Natural killer cell (primary cell): Measurements from ENCODE around the gene PPP2CA. TPM values are rescaled to one million over a fixed set of nuclear protein-coding genes. Genes with fewer than 3 reads are reported as not detected.
A peak's percentile ranks its signal among the peaks of the same experiment; 100 is the strongest.

Source experiments
- ATAC-seq, 3 donors: fragments of 150-1000 bp in 2 of 3; fragments of 200-7000 bp in 1 of 3; cut with Tn5 transposase; 1 replicate in 1 of 3; 2 replicates in 2 of 3; pipeline ENCODE4 v1.10.0; 2021; ENCODE audit warnings: mild to moderate bottlenecking in 2 of 3, moderate library complexity in 2 of 3
- DNase-seq, 2 donors: peaks; one replicate each; pipeline versions ENCODE4 v3.0.0 to v3.0.0-alpha.2; 2013 to 2021; ENCODE audit warnings: mixed read lengths in 1 of 2
- H3K27ac ChIP-seq: one replicate; pipeline ENCODE4 v1.5.1; 2013; ENCODE audit warnings: mild to moderate bottlenecking, low read length
- H3K27me3 ChIP-seq: one replicate; pipeline ENCODE4 v1.6.1; 2013; ENCODE audit warnings: low read length; ENCODE audit not compliant: control insufficient read depth, insufficient read depth
- H3K36me3 ChIP-seq: one replicate; pipeline ENCODE4 v1.6.1; 2013; ENCODE audit warnings: low read length; ENCODE audit not compliant: control insufficient read depth, insufficient read depth
- H3K4me1 ChIP-seq: one replicate; pipeline ENCODE4 v1.6.1; 2013; ENCODE audit warnings: low read length; ENCODE audit not compliant: control insufficient read depth, insufficient read depth
- H3K4me3 ChIP-seq: one replicate; pipeline ENCODE4 v1.5.1; 2013; ENCODE audit warnings: low read length
- H3K9me3 ChIP-seq: one replicate; pipeline ENCODE4 v1.6.1; 2013; ENCODE audit warnings: low read length; ENCODE audit not compliant: control insufficient read depth, insufficient read depth
- H3K27ac Mint-ChIP-seq, 2 donors: one replicate each; pipeline ENCODE4 v1.8.0; 2022; ENCODE audit warnings: mild to moderate bottlenecking in 2 of 2, mixed read lengths in 2 of 2, moderate library complexity in 1 of 2
- H3K27me3 Mint-ChIP-seq, 2 donors: one replicate each; pipeline ENCODE4 v1.8.0; 2022; ENCODE audit warnings: low read depth in 2 of 2, mixed read lengths in 2 of 2
- H3K36me3 Mint-ChIP-seq: one replicate; pipeline ENCODE4 v1.8.0; 2022; ENCODE audit warnings: mixed read lengths
- H3K4me1 Mint-ChIP-seq, 2 donors: one replicate each; pipeline ENCODE4 v1.8.0; 2022; ENCODE audit warnings: mixed read lengths in 2 of 2
- H3K4me3 Mint-ChIP-seq: one replicate; pipeline ENCODE4 v1.8.0; 2022; ENCODE audit warnings: mild to moderate bottlenecking, moderate library complexity, mixed read lengths
- H3K9me3 Mint-ChIP-seq, 2 donors: one replicate each; pipeline ENCODE4 v1.8.0; 2022; ENCODE audit warnings: mixed read lengths in 2 of 2
- CTCF ChIP-seq: fragments of 200-600 bp; IDR thresholded peaks from one replicate; pipeline ENCODE4 v1.8.0; 2022; ENCODE audit warnings: antibody characterized with exemption
- WGBS: methylation state at CpG from one replicate; pipeline ENCODE4 v1.1.7; 2013; ENCODE audit warnings: missing lambda C conversion rate; ENCODE audit not compliant: insufficient coverage; 5-methylcytosine and 5-hydroxymethylcytosine counted together
- intact Hi-C: fragments of 100-400 bp; cut with micrococcal nuclease; formaldehyde crosslinking; loops from one replicate; pipeline ENCODE4 v1.14.2; 2022
- total RNA-seq, 4 donors: library from RNA; stranded (reverse); fragments of 120-200 nt in 1 of 4; gene quantifications; one replicate each; pipeline versions ENCODE4 v1.2.3 to v1.2.4, GENCODE V29; 2013 to 2022

PPP2CA gene
- total RNA-seq, 3 donors from 2014 or later (not counting 1 experiment from before 2014, with no cell fraction given), result 188 to 205 (median 191) TPM

GRCh38 chr5:134146651-134147518 lies 79.0 kb downstream of the PPP2CA start:
- H3K27me3 ChIP-seq, result no peaks in the 10 kb centered on the region
- peaks cover 73% of the 10 kb centered on the region for H3K36me3 ChIP-seq
- Mint-ChIP-seq H3K9me3 (no peaks in the 10 kb centered on the region), H3K27me3 (no peaks in the 10 kb centered on the region), H3K27ac (peak overlapping the region; percentile 79 to 89), H3K4me1 (peaks cover 16 to 31% of the 10 kb centered on the region in 2 donors), H3K4me3 (no peak overlapping the region), H3K36me3 (no peaks in the 10 kb centered on the region)
- intact Hi-C loops, result loop anchor here (1.0 kb wide), 2 partner anchors 45 to 108 kb away; no protein-coding TSS in a partner anchor
- DNase-seq (peak in 1 of 2 donors; percentile 37), ATAC-seq (no peak)
- no peaks in the 10 kb centered on the region for H3K9me3 ChIP-seq
- no peak overlapping the region for H3K27ac ChIP-seq
- 96% methylated on average over 4 of the region's 4 CpGs for WGBS
- peaks cover 13% of the 10 kb centered on the region for H3K4me1 ChIP-seq
- H3K4me3 ChIP-seq, result no peak overlapping the region
- TF ChIP-seq CTCF, result no peak

GRCh38 chr5:134145779-134146581 lies 79.9 kb downstream of the PPP2CA start:
- peak; percentile 88 for TF ChIP-seq CTCF
- Mint-ChIP-seq H3K27me3 (no peaks in the 10 kb centered on the region), H3K9me3 (no peaks in the 10 kb centered on the region), H3K4me1 (peaks cover 25 to 40% of the 10 kb centered on the region in 2 donors), H3K4me3 (peak overlapping the region; percentile 4), H3K27ac (peak overlapping the region; percentile 79 to 89), H3K36me3 (no peaks in the 10 kb centered on the region)
- peak overlapping the region; percentile 22 for H3K27ac ChIP-seq
- H3K27me3 ChIP-seq, result no peaks in the 10 kb centered on the region
- peak; percentile 81 to 90 for DNase-seq
- peak; percentile 76 to 88 (median 80) for ATAC-seq
- no peaks in the 10 kb centered on the region for H3K9me3 ChIP-seq
- WGBS, result 87% methylated on average over 13 of the region's 13 CpGs
- H3K36me3 ChIP-seq, result peaks cover 73% of the 10 kb centered on the region
- intact Hi-C loops, result loop anchor here (1.0 kb wide), 2 partner anchors 44 to 107 kb away; no protein-coding TSS in a partner anchor
- H3K4me3 ChIP-seq, result no peak overlapping the region
- peaks cover 18% of the 10 kb centered on the region for H3K4me1 ChIP-seq

GRCh38 chr5:134145041-134145757 lies 80.7 kb downstream of the PPP2CA start:
- intact Hi-C loops, result no loop called here
- Mint-ChIP-seq H3K27ac (peak overlapping the region; percentile 79 to 89), H3K4me3 (no peak overlapping the region), H3K9me3 (no peaks in the 10 kb centered on the region), H3K27me3 (no peaks in the 10 kb centered on the region), H3K36me3 (no peaks in the 10 kb centered on the region), H3K4me1 (peaks cover 31 to 47% of the 10 kb centered on the region in 2 donors)
- Histone ChIP-seq H3K4me3 (no peak overlapping the region), H3K4me1 (peaks cover 26% of the 10 kb centered on the region), H3K36me3 (peaks cover 75% of the 10 kb centered on the region), H3K27me3 (no peaks in the 10 kb centered on the region), H3K27ac (peak overlapping the region; percentile 22), H3K9me3 (no peaks in the 10 kb centered on the region)
- peak in 1 of 2 donors; percentile 33 for DNase-seq
- WGBS, result 70% methylated on average over 1 of the region's 1 CpG
- no peak for TF ChIP-seq CTCF
- ATAC-seq, result peak in 1 of 3 donors; percentile 1

Other genes with a start within 250 kb of the PPP2CA start
- 10 to 100 TPM; 54.0 to 63.3 (median 60.2) TPM for gene VDAC1, start 221.1 kb downstream of the PPP2CA start, total RNA-seq
- 100 to 1,000 TPM in 2 of 3 donors, 10 to 100 TPM in 1; 97.7 to 203 (median 158) TPM for gene TCF7, start 111.4 kb downstream of the PPP2CA start, total RNA-seq
- gene SKP1, start 49.1 kb downstream of the PPP2CA start, total RNA-seq, result 100 to 1,000 TPM; 301 to 338 (median 315) TPM
- gene CDKL3, start 141.1 kb upstream of the PPP2CA start, total RNA-seq, result 1 to 10 TPM in 1 of 3 donors, under 1 TPM in 1, not detected in 1; 0.63 to 2.2 TPM
- gene UBE2B, start 145.5 kb upstream of the PPP2CA start, total RNA-seq, result 100 to 1,000 TPM in 2 of 3 donors, 10 to 100 TPM in 1; 93.5 to 124 (median 116) TPM
- 10 to 100 TPM; 12.3 to 15.5 (median 13.4) TPM for gene CDKN2AIPNL, start 185.8 kb upstream of the PPP2CA start, total RNA-seq